ENCODE measurements around the gene THBD.

The THBD gene

GRCh38 chr20:23062632-23063031 is 13.2 kb upstream of the THBD start:
- DNase-seq (ENCODE audit: low read depth in 1 of 2, low spot score in 1 of 2) = no peak

- DNase-seq (ENCODE audit: low read depth in 1 of 2, low spot score in 1 of 2) = no peak
Measured at GRCh38 chr20:23061734-23062561, 12.5 kb upstream of the THBD start.

GRCh38 chr20:23061262-23061661 is 11.8 kb upstream of the THBD start:
- no peak for DNase-seq (ENCODE audit: low read depth in 1 of 2, low spot score in 1 of 2)

GRCh38 chr20:23060629-23061028 is 11.2 kb upstream of the THBD start:
- no peak for DNase-seq (ENCODE audit: low read depth in 1 of 2, low spot score in 1 of 2)

- DNase-seq (ENCODE audit: low read depth in 1 of 2, low spot score in 1 of 2) = no peak
Measured at GRCh38 chr20:23059846-23060245, 10.4 kb upstream of the THBD start.

- no peak for DNase-seq (ENCODE audit: low read depth in 1 of 2, low spot score in 1 of 2)
Measured at GRCh38 chr20:23059001-23059400, 9.5 kb upstream of the THBD start.

- DNase-seq (ENCODE audit: low read depth in 1 of 2, low spot score in 1 of 2) = no peak
Measured at GRCh38 chr20:23058240-23058639, 8.8 kb upstream of the THBD start.

- DNase-seq (ENCODE audit: low read depth in 1 of 2, low spot score in 1 of 2) = no peak
Measured at GRCh38 chr20:23052904-23053303, 3.4 kb upstream of the THBD start.

GRCh38 chr20:23050847-23051627 is 1.6 kb upstream of the THBD start:
- DNase-seq (ENCODE audit: low read depth in 1 of 2, low spot score in 1 of 2) = no peak

- no peak for DNase-seq (ENCODE audit: low read depth in 1 of 2, low spot score in 1 of 2)
Measured at GRCh38 chr20:23050076-23050838, 785 bp upstream of the THBD start.

- DNase-seq (ENCODE audit: low read depth in 1 of 2, low spot score in 1 of 2) = no peak
Measured at GRCh38 chr20:23048283-23049200, 930 bp downstream of the THBD start.

- DNase-seq (ENCODE audit: low read depth in 1 of 2, low spot score in 1 of 2) = no peak
Measured at GRCh38 chr20:23047738-23048214, 1.7 kb downstream of the THBD start.

GRCh38 chr20:23047001-23047737 is 2.3 kb downstream of the THBD start:
- no peak for DNase-seq (ENCODE audit: low read depth in 1 of 2, low spot score in 1 of 2)

GRCh38 chr20:23046431-23046830 is 3.0 kb downstream of the THBD start:
- DNase-seq (ENCODE audit: low read depth in 1 of 2, low spot score in 1 of 2) = no peak

GRCh38 chr20:23043376-23043775 is 6.1 kb downstream of the THBD start:
- no peak for DNase-seq (ENCODE audit: low read depth in 1 of 2, low spot score in 1 of 2)

GRCh38 chr20:23042270-23042669 is 7.2 kb downstream of the THBD start:
- no peak for DNase-seq (ENCODE audit: low read depth in 1 of 2, low spot score in 1 of 2)

- no peak for DNase-seq (ENCODE audit: low read depth in 1 of 2, low spot score in 1 of 2)
Measured at GRCh38 chr20:23039885-23040508, 9.5 kb downstream of the THBD start.

GRCh38 chr20:23039136-23039875 is 10.2 kb downstream of the THBD start:
- no peak for DNase-seq (ENCODE audit: low read depth in 1 of 2, low spot score in 1 of 2)

Measured in activated T-helper 1 cell treated with anti-CD3 and anti-CD28 coated beads, Interleukin-2, amount 50 U/mL, for 16 hours (primary cell).